HG03439 (cell line): Measurements from ENCODE around the gene MCIDAS.

ENCODE experiments used
- ATAC-seq: cut with Tn5 transposase; IDR thresholded peaks from one replicate; pipeline ENCODE4 v1.9.1; 2021; ENCODE audit warnings: mild to moderate bottlenecking, moderate library complexity; ENCODE audit not compliant: unreplicated experiment

Gene MCIDAS

GRCh38 chr5:55222985-55223811 lies 3.9 kb downstream of the MCIDAS start:
- no peak for ATAC-seq

GRCh38 chr5:55222092-55222984 lies 4.8 kb downstream of the MCIDAS start:
- no peak for ATAC-seq

- no peak for ATAC-seq
These were observed 6.5 kb downstream of the MCIDAS start for GRCh38 chr5:55220433-55221185.

- no peak for ATAC-seq
These were observed 7.3 kb downstream of the MCIDAS start for GRCh38 chr5:55219770-55220169.

- no peak for ATAC-seq
These were observed 8.1 kb downstream of the MCIDAS start for GRCh38 chr5:55218967-55219366.

DNA sequence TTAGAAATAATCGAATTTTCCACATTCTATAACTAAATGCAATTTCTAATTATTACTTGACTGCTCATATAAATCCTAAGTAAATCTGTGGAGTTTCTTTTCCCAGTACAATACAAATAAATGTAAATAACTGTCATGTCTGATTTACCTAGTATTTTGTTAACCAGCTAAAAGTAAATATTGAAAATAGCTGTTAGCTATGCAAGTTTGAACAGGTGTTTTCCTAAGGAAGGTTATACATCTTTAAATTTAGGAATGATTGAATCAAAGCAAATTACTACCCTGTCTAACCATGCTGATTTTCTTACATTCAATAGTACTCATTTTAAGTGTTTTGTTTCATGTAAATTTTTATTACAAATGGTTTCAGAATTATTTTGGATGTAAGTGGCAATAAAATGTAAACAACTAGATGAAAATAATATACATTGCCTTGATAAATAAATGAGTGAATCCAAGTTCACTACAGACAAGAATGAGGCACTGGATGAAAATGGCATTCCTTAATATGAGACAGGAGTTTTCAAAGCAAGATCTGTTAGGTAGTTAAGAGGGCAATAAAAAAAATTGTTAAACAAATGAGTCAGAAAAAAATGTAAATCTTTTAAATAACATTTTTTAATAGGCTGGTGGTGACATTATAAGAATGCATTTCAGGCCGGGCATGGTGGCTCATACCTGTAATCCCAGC lies 15.8 kb downstream of the MCIDAS start:
- ATAC-seq, result no peak

GRCh38 chr5:55205001-55205400 lies 22.1 kb downstream of the MCIDAS start:
- no peak for ATAC-seq

DNA sequence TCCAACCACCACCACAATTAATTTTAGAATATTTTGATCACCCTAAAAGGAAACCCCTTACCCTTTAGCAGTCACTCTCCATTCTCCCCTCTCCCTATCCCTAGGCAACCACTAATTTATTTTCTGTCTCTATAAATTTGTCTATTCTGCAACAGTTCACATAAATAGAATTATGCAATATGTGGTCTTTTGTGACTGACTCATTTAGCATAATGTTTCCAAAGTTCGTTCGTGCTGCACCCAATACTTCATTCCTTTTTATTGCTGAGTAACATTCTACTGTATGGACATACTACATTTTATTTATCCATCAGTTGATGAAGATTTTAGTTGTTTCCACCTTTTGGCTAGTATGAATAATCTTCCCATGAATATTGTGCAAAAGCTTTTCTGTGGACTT lies 36.0 kb downstream of the MCIDAS start:
- ATAC-seq, result no peak

- no peak for ATAC-seq
These were observed 38.2 kb downstream of the MCIDAS start for GRCh38 chr5:55188656-55189540.

DNA sequence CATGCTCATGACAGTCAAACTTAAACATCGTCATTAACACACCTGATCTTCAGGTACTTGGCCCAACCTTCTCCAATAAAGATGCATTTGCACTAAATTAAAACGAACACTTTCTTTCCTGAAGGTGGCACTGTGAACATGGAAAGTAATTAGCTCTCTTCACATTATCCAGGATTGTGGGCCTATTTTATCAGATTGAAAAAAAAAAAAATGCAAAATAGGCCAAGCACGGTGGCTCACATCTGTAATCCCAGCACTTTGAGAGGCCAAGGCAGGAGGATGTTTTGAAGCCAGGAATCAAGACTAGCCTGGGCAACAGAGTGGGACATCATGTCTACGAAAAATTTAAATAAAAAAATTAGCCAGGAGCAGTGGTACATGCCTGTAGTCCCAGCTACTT lies 39.7 kb downstream of the MCIDAS start:
- no peak for ATAC-seq

- no peak for ATAC-seq
These were observed 47.1 kb downstream of the MCIDAS start for GRCh38 chr5:55180016-55180415.

- no peak for ATAC-seq
These were observed 50.0 kb downstream of the MCIDAS start for GRCh38 chr5:55177078-55177477.

DNA sequence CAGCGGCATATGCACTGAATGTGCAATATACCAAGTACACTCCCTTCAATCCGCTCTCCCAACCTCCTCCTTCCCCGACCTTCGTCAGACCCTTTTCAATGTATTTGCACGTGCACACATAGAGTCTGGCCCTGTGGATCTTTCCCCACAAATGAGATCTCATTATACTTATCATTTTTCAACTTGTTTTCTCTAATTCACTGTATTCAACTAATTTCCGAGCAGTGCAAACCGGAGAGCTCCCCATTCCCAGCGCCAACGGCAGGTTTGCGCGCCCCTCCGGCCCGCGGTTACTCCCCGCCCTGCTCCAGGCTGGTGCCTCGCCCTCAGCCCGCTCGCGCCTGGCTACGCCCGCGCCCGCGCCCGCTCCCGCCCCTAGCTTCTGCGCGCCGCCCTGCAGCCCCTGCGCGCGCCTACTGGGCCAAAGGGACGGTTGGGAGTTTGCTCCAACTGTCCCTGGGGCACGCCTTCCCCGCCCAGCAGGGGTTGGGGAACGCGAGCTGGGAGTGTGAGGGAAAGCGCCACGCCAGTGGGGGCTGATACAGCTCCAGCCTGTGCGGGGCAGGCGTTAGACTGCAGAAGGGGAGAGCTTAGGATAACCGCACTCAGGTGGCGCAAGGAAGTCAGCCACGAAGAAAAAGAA lies 50.8 kb downstream of the MCIDAS start:
- ATAC-seq, result no peak

DNA sequence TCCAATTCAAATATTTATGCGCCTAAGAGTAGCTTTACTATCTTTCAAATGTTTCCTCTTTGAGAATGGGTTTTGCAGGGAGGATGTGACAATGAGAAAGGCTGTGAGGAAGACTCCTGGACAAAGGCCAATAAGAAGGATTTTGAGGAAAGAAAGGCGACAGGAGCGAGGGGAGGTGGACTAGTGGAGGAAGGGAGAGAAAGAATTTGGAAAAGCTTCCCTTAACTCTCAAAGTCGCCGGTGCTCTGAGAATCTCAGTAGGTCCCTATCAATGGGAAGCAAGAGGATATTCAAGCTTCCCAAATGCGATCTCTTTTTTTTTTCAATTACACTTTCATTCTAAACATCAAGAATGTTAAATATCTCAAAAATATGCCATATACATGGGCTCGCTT lies 51.3 kb downstream of the MCIDAS start:
- no peak for ATAC-seq

DNA sequence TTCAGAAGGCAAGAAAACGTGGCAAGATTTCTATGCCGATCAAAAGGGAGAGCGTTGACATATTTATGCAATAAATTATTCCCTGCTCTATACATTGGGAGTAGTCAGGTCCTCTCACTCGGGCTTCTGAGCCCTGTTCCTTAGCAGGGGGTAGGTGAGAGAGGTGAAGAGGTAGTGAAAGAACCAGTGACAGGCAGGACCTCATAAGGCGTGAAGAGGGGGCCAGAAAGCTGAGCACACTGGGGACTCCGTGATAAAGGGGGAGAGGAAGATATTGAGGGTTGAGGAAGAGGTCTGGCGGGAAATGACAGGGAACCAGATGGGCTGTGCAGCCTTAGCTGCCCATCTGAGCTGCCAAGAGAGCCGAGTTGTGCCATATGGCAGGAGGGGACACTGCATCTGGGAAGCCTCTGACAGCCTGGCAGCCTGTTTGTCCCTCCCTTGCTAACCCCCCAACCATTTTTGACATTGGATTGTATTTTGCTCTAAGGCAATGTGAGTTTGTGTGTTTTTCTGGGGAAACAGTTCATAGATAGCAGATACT lies 53.4 kb downstream of the MCIDAS start:
- ATAC-seq, result peak; percentile 18

GRCh38 chr5:55172937-55173686 lies 54.0 kb downstream of the MCIDAS start, which contains the start of gene CDC20B:
Gene CDC20B, minus strand, starts transcription at chr5:55173177. Its CDS starts 177 bp downstream, at chr5:55173000.
- peak; percentile 80 for ATAC-seq

- peak; percentile 69 for ATAC-seq
These were observed 54.8 kb downstream of the MCIDAS start for GRCh38 chr5:55172051-55172899.
